SJSA1 (cell line): Measurements from ENCODE around the gene SDHB. TPM values are rescaled to one million over a fixed set of nuclear protein-coding genes. Genes with fewer than 3 reads are reported as not detected.
A peak's percentile ranks its signal among the peaks of the same experiment; 100 is the strongest.

Experiments used
- DNase-seq, 2 experiments: peaks; one replicate each; pipeline ENCODE4 v3.0.0-alpha.2; 2015 to 2020; ENCODE audit warnings: low spot score in 2 of 2, low read depth in 1 of 2
- H3K27ac ChIP-seq: fragments of 250-450 bp; sonication (Bioruptor Pico); 2 replicates; pipeline ENCODE4 v1.5.1; 2020; ENCODE audit warnings: mild to moderate bottlenecking, moderate library complexity
- H3K27me3 ChIP-seq: fragments of 250-450 bp; sonication (Bioruptor Pico); replicated peaks from 2 replicates; pipeline ENCODE4 v1.5.1; 2020; ENCODE audit warnings: mild to moderate bottlenecking, moderate library complexity
- H3K36me3 ChIP-seq: fragments of 250-450 bp; sonication (Bioruptor Pico); 2 replicates; pipeline ENCODE4 v1.5.1; 2020; ENCODE audit warnings: mild to moderate bottlenecking
- H3K4me1 ChIP-seq: fragments of 250-450 bp; sonication (Bioruptor Pico); replicated peaks from 2 replicates; pipeline ENCODE4 v1.6.1; 2021; ENCODE audit warnings: mild to moderate bottlenecking
- H3K4me3 ChIP-seq: fragments of 250-450 bp; sonication (Bioruptor Pico); 2 replicates; pipeline ENCODE4 v1.5.1; 2020; ENCODE audit warnings: mild to moderate bottlenecking
- H3K9me3 ChIP-seq: fragments of 250-450 bp; sonication (Bioruptor Pico); replicated peaks from 2 replicates; pipeline ENCODE4 v1.5.1; 2020; ENCODE audit warnings: mild to moderate bottlenecking
- total RNA-seq: library from RNA; depleted of rRNA; stranded (reverse); fragments of >200 nt; shearing (Covaris generic); gene quantifications from 2 replicates; pipeline ENCODE4 v1.2.3, GENCODE V29; 2014

SDHB gene
- total RNA-seq, 1 experiment from 2014 or later: 219 TPM

- no peaks in the 10 kb centered on the region for H3K9me3 ChIP-seq
- H3K36me3 ChIP-seq: no peaks in the 10 kb centered on the region
- no peak overlapping the region for H3K4me3 ChIP-seq
- H3K27me3 ChIP-seq: no peaks in the 10 kb centered on the region
- H3K27ac ChIP-seq: no peak overlapping the region
- peaks cover 5% of the 10 kb centered on the region; the same call in 1 of the 2 replicates for H3K4me1 ChIP-seq
- DNase-seq: no peak
These were observed 32.9 kb upstream of the SDHB start for GRCh38 chr1:17086751-17087150.

GRCh38 chr1:17084787-17085186 lies 31.0 kb upstream of the SDHB start:
- Histone ChIP-seq H3K36me3 (no peaks in the 10 kb centered on the region), H3K9me3 (no peaks in the 10 kb centered on the region), H3K27ac (no peak overlapping the region), H3K4me3 (no peak overlapping the region), H3K27me3 (no peaks in the 10 kb centered on the region), H3K4me1 (no peaks in the 10 kb centered on the region)
- no peak for DNase-seq

- H3K4me3 ChIP-seq: no peak overlapping the region
These were observed 28.9 kb upstream of the SDHB start for GRCh38 chr1:17082761-17083160.

GRCh38 chr1:17081439-17081838 lies 27.6 kb upstream of the SDHB start:
- DNase-seq: no peak
- no peaks in the 10 kb centered on the region for H3K36me3 ChIP-seq
- no peaks in the 10 kb centered on the region for H3K9me3 ChIP-seq
- H3K4me1 ChIP-seq: no peaks in the 10 kb centered on the region
- no peaks in the 10 kb centered on the region for H3K27me3 ChIP-seq
- no peak overlapping the region for H3K4me3 ChIP-seq
- no peak overlapping the region for H3K27ac ChIP-seq

More at GRCh38 chr1:17082761-17083160, 28.9 kb upstream of the SDHB start:
- H3K27me3 ChIP-seq: no peaks in the 10 kb centered on the region
- no peaks in the 10 kb centered on the region for H3K9me3 ChIP-seq
- DNase-seq: no peak
- H3K36me3 ChIP-seq: no peaks in the 10 kb centered on the region
- no peak overlapping the region for H3K27ac ChIP-seq
- no peaks in the 10 kb centered on the region for H3K4me1 ChIP-seq

GRCh38 chr1:17080880-17081279 lies 27.0 kb upstream of the SDHB start:
- no peak overlapping the region for H3K4me3 ChIP-seq
- H3K4me1 ChIP-seq: no peaks in the 10 kb centered on the region
- H3K27me3 ChIP-seq: no peaks in the 10 kb centered on the region
- no peak overlapping the region for H3K27ac ChIP-seq
- H3K36me3 ChIP-seq: no peaks in the 10 kb centered on the region
- no peaks in the 10 kb centered on the region for H3K9me3 ChIP-seq
- DNase-seq: no peak

GRCh38 chr1:17080085-17080759 lies 26.4 kb upstream of the SDHB start:
- Histone ChIP-seq H3K4me1 (no peaks in the 10 kb centered on the region), H3K27ac (no peak overlapping the region), H3K36me3 (no peaks in the 10 kb centered on the region), H3K27me3 (no peaks in the 10 kb centered on the region), H3K9me3 (no peaks in the 10 kb centered on the region), H3K4me3 (no peak overlapping the region)
- DNase-seq: no peak

- no peak for DNase-seq
- Histone ChIP-seq H3K9me3 (no peaks in the 10 kb centered on the region), H3K27ac (no peak overlapping the region)
These were observed 25.4 kb upstream of the SDHB start for GRCh38 chr1:17078991-17079868.

GRCh38 chr1:17075470-17076255 lies 21.8 kb upstream of the SDHB start:
- Histone ChIP-seq H3K27ac (no peak overlapping the region), H3K4me3 (no peak overlapping the region), H3K4me1 (no peaks in the 10 kb centered on the region), H3K36me3 (no peaks in the 10 kb centered on the region), H3K9me3 (no peaks in the 10 kb centered on the region), H3K27me3 (no peaks in the 10 kb centered on the region)
- peak in 1 of 2 experiments; percentile 22 for DNase-seq

More at GRCh38 chr1:17078991-17079868, 25.4 kb upstream of the SDHB start:
- Histone ChIP-seq H3K4me1 (no peaks in the 10 kb centered on the region), H3K36me3 (no peaks in the 10 kb centered on the region), H3K27me3 (no peaks in the 10 kb centered on the region), H3K4me3 (no peak overlapping the region)

- no peaks in the 10 kb centered on the region for H3K27me3 ChIP-seq
These were observed 18.0 kb upstream of the SDHB start for GRCh38 chr1:17071794-17072193.

GRCh38 chr1:17070163-17070525 lies 16.3 kb upstream of the SDHB start:
- H3K4me1 ChIP-seq: no peaks in the 10 kb centered on the region
- DNase-seq: no peak
- H3K27me3 ChIP-seq: no peaks in the 10 kb centered on the region
- H3K36me3 ChIP-seq: no peaks in the 10 kb centered on the region
- no peak overlapping the region for H3K4me3 ChIP-seq
- 0 out of 2 replicates have a peak, but pooled peaks cover under 1% of the 10 kb centered on the region for H3K9me3 ChIP-seq
- no peak overlapping the region for H3K27ac ChIP-seq

More at GRCh38 chr1:17071794-17072193, 18.0 kb upstream of the SDHB start:
- H3K27ac ChIP-seq: no peak overlapping the region
- H3K36me3 ChIP-seq: no peaks in the 10 kb centered on the region
- no peak for DNase-seq
- H3K9me3 ChIP-seq: no peaks in the 10 kb centered on the region
- H3K4me1 ChIP-seq: no peaks in the 10 kb centered on the region
- no peak overlapping the region for H3K4me3 ChIP-seq

- peaks cover 4% of the 10 kb centered on the region; the same call in 1 of the 2 replicates for H3K9me3 ChIP-seq
These were observed 15.8 kb upstream of the SDHB start for GRCh38 chr1:17069452-17070162.

GRCh38 chr1:17068789-17069188 lies 15.0 kb upstream of the SDHB start:
- no peak for DNase-seq
- Histone ChIP-seq H3K27me3 (no peaks in the 10 kb centered on the region), H3K36me3 (no peaks in the 10 kb centered on the region), H3K9me3 (peaks cover 4% of the 10 kb centered on the region; the same call in 1 of the 2 replicates), H3K27ac (no peak overlapping the region), H3K4me1 (peaks cover 6% of the 10 kb centered on the region), H3K4me3 (no peak overlapping the region)

More at GRCh38 chr1:17069452-17070162, 15.8 kb upstream of the SDHB start:
- DNase-seq: no peak
- Histone ChIP-seq H3K27ac (no peak overlapping the region), H3K27me3 (no peaks in the 10 kb centered on the region), H3K4me1 (no peaks in the 10 kb centered on the region), H3K4me3 (no peak overlapping the region), H3K36me3 (no peaks in the 10 kb centered on the region)
